NCI-H345 treated with DMSO at 0.1 percent for 48 hours (cell line): ENCODE measurements around the gene IGLL1.
"Not testable (repeated sequence)": the region's sequence is repeated elsewhere in the genome, so short reads cannot be mapped to it uniquely, and the experiment has no call there.

ENCODE experiments used
- DNase-seq: peaks from one replicate; lab custom pipeline; 2025; ENCODE audit not compliant: unreplicated experiment; lab: John Stamatoyannopoulos, UW

Gene IGLL1

GRCh38 chr22:23564276-23564675 is 15.8 kb downstream of the IGLL1 start:
- no peak for DNase-seq

GRCh38 chr22:23563111-23563510 is 17.0 kb downstream of the IGLL1 start:
- no peak for DNase-seq

- no peak for DNase-seq
Observed at GRCh38 chr22:23562186-23562585, 17.9 kb downstream of the IGLL1 start.

- DNase-seq: not testable (repeated sequence)
Observed at GRCh38 chr22:23561025-23561510, 19.0 kb downstream of the IGLL1 start.

GRCh38 chr22:23560215-23560614 is 19.9 kb downstream of the IGLL1 start:
- not testable (repeated sequence) for DNase-seq

GRCh38 chr22:23557467-23557866 is 22.6 kb downstream of the IGLL1 start:
- DNase-seq: no peak

- DNase-seq: no peak
Observed at GRCh38 chr22:23557036-23557435, 23.1 kb downstream of the IGLL1 start.

GRCh38 chr22:23556026-23556620 is 24.0 kb downstream of the IGLL1 start:
- no peak for DNase-seq

GRCh38 chr22:23555118-23555517 is 25.0 kb downstream of the IGLL1 start:
- DNase-seq: no peak

- no peak for DNase-seq
Observed at GRCh38 chr22:23553924-23554870, 25.9 kb downstream of the IGLL1 start.

- DNase-seq: no peak
Observed at GRCh38 chr22:23553438-23553837, 26.7 kb downstream of the IGLL1 start.

GRCh38 chr22:23552573-23552972 is 27.5 kb downstream of the IGLL1 start:
- DNase-seq: no peak

- DNase-seq: no peak
Observed at GRCh38 chr22:23551385-23551784, 28.7 kb downstream of the IGLL1 start.

GRCh38 chr22:23550049-23550650 is 29.9 kb downstream of the IGLL1 start:
- no peak for DNase-seq

- DNase-seq: no peak
Observed at GRCh38 chr22:23549198-23549595, 30.9 kb downstream of the IGLL1 start.

- DNase-seq: no peak
Observed at GRCh38 chr22:23548501-23549197, 31.4 kb downstream of the IGLL1 start.

GRCh38 chr22:23547818-23548500 is 32.1 kb downstream of the IGLL1 start:
- no peak for DNase-seq

GRCh38 chr22:23547382-23547781 is 32.7 kb downstream of the IGLL1 start:
- not testable (repeated sequence) for DNase-seq

GRCh38 chr22:23544852-23545251 is 35.2 kb downstream of the IGLL1 start:
- DNase-seq: no peak

- DNase-seq: not testable (repeated sequence)
Observed at GRCh38 chr22:23543506-23544000, 36.5 kb downstream of the IGLL1 start.
